ENCODE results near the gene PMP22.

The PMP22 gene

DNA sequence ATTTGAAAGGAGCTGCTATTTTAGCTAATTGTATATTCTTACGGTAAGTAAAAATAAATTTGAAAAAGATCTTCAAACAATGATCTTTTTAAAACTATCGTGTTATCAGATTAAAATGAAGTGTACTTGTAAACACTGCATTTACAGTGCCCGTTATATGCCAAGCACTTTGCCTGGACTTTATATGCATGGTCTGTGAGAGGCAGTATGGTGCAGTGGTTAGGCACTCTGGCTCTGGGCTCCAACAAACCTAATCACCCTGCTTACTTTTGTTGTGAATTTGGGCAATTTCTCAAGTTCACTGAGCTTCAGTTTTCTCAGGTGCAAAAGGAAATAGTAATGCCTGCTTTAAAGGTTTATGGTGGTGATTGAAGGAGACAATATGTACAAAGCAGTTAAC, 1.4 kb downstream of the PMP22 start:
- H3K4me3 ChIP-seq (ENCODE audit: low read depth, low read length): no peak overlapping the region
- TF ChIP-seq, protein P1, sequence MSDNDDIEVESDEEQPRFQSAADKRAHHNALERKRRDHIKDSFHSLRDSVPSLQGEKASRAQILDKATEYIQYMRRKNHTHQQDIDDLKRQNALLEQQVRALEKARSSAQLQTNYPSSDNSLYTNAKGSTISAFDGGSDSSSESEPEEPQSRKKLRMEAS (IDR thresholded peaks at IDR 0.05; ENCODE audit: low read depth, low read length): no peak
- TF ChIP-seq, protein P2, sequence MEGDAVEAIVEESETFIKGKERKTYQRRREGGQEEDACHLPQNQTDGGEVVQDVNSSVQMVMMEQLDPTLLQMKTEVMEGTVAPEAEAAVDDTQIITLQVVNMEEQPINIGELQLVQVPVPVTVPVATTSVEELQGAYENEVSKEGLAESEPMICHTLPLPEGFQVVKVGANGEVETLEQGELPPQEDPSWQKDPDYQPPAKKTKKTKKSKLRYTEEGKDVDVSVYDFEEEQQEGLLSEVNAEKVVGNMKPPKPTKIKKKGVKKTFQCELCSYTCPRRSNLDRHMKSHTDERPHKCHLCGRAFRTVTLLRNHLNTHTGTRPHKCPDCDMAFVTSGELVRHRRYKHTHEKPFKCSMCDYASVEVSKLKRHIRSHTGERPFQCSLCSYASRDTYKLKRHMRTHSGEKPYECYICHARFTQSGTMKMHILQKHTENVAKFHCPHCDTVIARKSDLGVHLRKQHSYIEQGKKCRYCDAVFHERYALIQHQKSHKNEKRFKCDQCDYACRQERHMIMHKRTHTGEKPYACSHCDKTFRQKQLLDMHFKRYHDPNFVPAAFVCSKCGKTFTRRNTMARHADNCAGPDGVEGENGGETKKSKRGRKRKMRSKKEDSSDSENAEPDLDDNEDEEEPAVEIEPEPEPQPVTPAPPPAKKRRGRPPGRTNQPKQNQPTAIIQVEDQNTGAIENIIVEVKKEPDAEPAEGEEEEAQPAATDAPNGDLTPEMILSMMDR (IDR thresholded peaks at IDR 0.05; ENCODE audit: low read depth, low read length): no peak
- TF ChIP-seq MYC (IDR thresholded peaks at IDR 0.05; ENCODE audit: low read depth, low read length): no peak
- TF ChIP-seq POLR2A (IDR thresholded peaks at IDR 0.05; ENCODE audit: extremely low read depth, insufficient read length): no peak
- no peak for DNase-seq (ENCODE audit: low read depth)

DNA sequence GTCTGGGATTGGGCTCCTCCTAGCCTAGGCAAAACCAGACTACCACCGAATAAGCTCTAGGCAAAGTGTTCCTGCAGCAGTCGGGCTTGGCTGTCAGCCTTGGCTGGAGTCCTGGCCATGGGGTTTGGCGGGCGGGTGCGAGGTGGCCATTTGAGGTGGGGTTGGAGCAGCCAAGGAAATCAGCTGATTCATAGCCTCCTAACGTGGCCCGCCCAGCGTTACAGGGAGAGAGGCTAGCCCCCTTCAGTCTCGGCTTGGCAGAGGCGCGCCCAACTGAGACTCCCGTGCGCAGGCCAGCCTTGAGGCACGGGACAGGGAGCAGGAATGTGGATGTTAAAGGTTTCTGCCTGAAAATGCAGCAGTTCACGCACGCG, 1.9 kb downstream of the PMP22 start:
- H3K4me3 ChIP-seq (ENCODE audit: low read depth, low read length): no peak overlapping the region

DNA sequence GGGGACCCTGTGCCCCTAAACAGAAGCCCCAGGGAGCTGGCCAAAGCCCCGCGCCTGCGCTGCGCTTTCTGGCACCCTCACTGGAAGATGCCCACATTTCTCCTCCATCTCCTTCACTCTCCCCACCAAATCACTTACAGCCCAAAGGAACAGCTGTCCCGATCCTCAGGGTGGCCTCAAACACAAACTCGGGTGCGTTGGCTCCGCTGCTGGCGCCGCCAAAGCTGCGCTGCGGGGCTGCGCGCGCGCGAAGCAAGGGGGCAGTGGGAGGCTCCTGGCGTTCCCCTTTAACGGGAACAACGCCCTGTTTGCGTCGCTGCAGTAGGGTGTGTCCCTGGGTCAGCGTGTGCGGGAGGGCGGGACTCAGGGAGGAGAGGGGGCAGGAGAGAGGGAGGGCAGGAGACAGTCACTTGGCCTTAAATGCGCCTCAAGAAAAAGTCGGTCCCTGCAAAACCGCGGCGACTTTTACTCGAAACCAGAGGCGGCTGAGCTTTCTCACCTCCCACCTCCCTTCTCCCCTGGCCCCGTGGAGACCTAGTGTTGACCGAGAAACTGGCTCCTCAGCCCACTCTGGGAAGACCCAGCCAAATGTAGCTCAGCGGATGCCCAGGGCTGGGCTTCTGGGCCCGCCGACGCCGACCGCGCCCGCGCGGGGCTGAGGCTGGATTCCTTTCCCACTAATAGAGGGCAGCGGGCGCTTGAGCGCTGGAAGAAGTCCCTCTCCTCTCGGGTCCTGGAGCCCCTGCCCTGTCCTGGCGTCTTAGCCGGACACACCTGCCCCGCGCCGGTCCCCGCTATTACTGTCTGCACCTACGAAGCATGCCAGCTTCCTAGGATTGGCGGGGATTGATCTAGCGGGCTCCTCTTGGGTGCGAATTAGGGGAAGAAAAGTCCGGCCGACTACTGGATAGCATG, 2.6 kb downstream of the PMP22 start:
- H3K4me3 ChIP-seq (ENCODE audit: low read depth, low read length): no peak overlapping the region
- DNase-seq (ENCODE audit: low read depth): peak; percentile 38
- TF ChIP-seq, protein P1 (IDR thresholded peaks at IDR 0.05; ENCODE audit: low read depth, low read length): no peak
- TF ChIP-seq, protein P2 (IDR thresholded peaks at IDR 0.05; ENCODE audit: low read depth, low read length): no peak
- TF ChIP-seq POLR2A (IDR thresholded peaks at IDR 0.05; ENCODE audit: extremely low read depth, insufficient read length): no peak
- TF ChIP-seq MYC (IDR thresholded peaks at IDR 0.05; ENCODE audit: low read depth, low read length): no peak

More for the DNA sequence above, 1.9 kb downstream of the PMP22 start:
- DNase-seq (ENCODE audit: low read depth): no peak
- TF ChIP-seq, protein P2 (IDR thresholded peaks at IDR 0.05; ENCODE audit: low read depth, low read length): no peak
- TF ChIP-seq, protein P1 (IDR thresholded peaks at IDR 0.05; ENCODE audit: low read depth, low read length): no peak
- TF ChIP-seq MYC (IDR thresholded peaks at IDR 0.05; ENCODE audit: low read depth, low read length): no peak
- no peak for TF ChIP-seq POLR2A (IDR thresholded peaks at IDR 0.05; ENCODE audit: extremely low read depth, insufficient read length)

DNA sequence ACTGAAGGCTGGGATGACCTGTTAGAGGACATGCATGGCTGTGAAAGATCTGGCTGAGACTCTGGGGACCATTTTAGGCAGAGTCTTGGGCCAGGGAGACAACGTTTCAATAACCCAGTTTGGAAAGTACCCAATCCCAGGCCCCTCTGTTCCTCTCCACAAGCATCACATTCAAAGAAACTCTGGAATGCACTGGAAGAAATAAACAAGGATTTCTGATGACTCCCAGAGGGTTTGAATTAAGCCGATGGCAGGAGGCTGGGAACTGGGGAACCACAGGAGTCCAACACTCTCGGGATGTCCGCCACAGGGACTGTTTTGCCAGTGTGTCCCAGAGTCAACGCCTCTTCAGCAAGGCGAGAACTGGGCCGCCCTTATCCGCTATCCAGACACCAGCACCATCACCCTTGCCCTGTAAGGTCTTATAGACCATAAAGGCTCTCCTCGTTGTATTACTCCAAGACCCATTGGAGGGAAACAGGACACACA, 3.3 kb downstream of the PMP22 start:
- no peak for DNase-seq (ENCODE audit: low read depth)
- TF ChIP-seq, protein P2 (IDR thresholded peaks at IDR 0.05; ENCODE audit: low read depth, low read length): no peak
- TF ChIP-seq POLR2A (IDR thresholded peaks at IDR 0.05; ENCODE audit: extremely low read depth, insufficient read length) (no peak), MYC (IDR thresholded peaks at IDR 0.05; ENCODE audit: low read depth, low read length) (no peak)
- TF ChIP-seq, protein P1 (IDR thresholded peaks at IDR 0.05; ENCODE audit: low read depth, low read length): no peak
- H3K4me3 ChIP-seq (ENCODE audit: low read depth, low read length): no peak overlapping the region

DNA sequence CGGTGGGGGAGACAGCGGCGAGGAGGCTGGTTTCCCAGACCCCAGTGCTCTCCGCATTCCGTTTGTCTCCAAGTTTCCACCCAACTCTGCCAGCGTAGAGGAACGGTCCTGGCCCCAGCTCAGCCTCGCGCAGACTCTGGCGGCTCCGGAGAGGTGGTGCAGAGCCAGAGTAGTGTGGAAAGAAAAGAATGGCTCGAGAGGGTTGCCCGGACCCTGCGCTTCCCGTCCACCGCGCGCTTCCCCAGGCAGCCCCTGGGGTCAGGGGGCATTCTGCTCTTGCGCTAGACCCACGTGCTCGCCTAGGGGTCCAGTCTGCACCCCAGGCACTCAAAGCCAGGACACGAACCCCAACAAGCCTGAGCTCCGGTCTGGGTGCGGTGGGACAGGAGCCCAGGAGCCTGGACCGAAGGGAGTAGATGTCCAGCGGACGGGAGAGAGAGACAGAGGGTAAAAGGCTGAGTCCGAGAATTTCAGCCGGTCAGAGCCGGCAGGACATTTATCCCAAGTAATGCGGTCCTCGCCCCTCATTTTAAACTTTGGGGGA, 3.8 kb downstream of the PMP22 start:
- TF ChIP-seq POLR2A (IDR thresholded peaks at IDR 0.05; ENCODE audit: extremely low read depth, insufficient read length): no peak
- TF ChIP-seq, protein P1 (IDR thresholded peaks at IDR 0.05; ENCODE audit: low read depth, low read length): no peak
- TF ChIP-seq, protein P2 (IDR thresholded peaks at IDR 0.05; ENCODE audit: low read depth, low read length): no peak
- no peak for TF ChIP-seq MYC (IDR thresholded peaks at IDR 0.05; ENCODE audit: low read depth, low read length)
- DNase-seq (ENCODE audit: low read depth): no peak
- peak overlapping the region; percentile 48 for H3K4me3 ChIP-seq (ENCODE audit: low read depth, low read length)

All from NB4 (cell line).